ENCODE measurements around the gene CATSPERD.

The CATSPERD gene

GRCh38 chr19:5818594-5818993 lies 98.2 kb downstream of the CATSPERD start:
- H3K9me3 ChIP-seq (ENCODE audit: severe bottlenecking): no peaks in the 10 kb centered on the region
- no peak for TF ChIP-seq CTCF (IDR thresholded peaks at IDR 0.05; ENCODE audit: poor library complexity, severe bottlenecking)
- H3K36me3 ChIP-seq (ENCODE audit: low read depth): no peaks in the 10 kb centered on the region
- ATAC-seq (ENCODE audit: low read depth): no peak
- no peak overlapping the region for H3K4me3 ChIP-seq (ENCODE audit: severe bottlenecking)
- no peak for DNase-seq (ENCODE audit: low spot score)
- H3K27me3 ChIP-seq (ENCODE audit: insufficient read depth, poor library complexity, severe bottlenecking): no peaks in the 10 kb centered on the region
- H3K27ac ChIP-seq (ENCODE audit: poor library complexity, severe bottlenecking): no peak overlapping the region
- no peaks in the 10 kb centered on the region for H3K4me1 ChIP-seq (ENCODE audit: insufficient read depth, poor library complexity, severe bottlenecking)

- Histone ChIP-seq H3K36me3 (ENCODE audit: low read depth) (no peaks in the 10 kb centered on the region), H3K27me3 (ENCODE audit: insufficient read depth, poor library complexity, severe bottlenecking) (no peaks in the 10 kb centered on the region), H3K27ac (ENCODE audit: poor library complexity, severe bottlenecking) (no peak overlapping the region), H3K4me1 (ENCODE audit: insufficient read depth, poor library complexity, severe bottlenecking) (no peaks in the 10 kb centered on the region), H3K4me3 (ENCODE audit: severe bottlenecking) (no peak overlapping the region), H3K9me3 (ENCODE audit: severe bottlenecking) (no peaks in the 10 kb centered on the region)
- TF ChIP-seq CTCF (IDR thresholded peaks at IDR 0.05; ENCODE audit: poor library complexity, severe bottlenecking): no peak
- DNase-seq (ENCODE audit: low spot score): no peak
- ATAC-seq (ENCODE audit: low read depth): no peak
These were observed 100.3 kb downstream of the CATSPERD start for GRCh38 chr19:5820785-5821184.

GRCh38 chr19:5821521-5822180 lies 101.2 kb downstream of the CATSPERD start:
- no peaks in the 10 kb centered on the region for H3K27me3 ChIP-seq (ENCODE audit: insufficient read depth, poor library complexity, severe bottlenecking)
- ATAC-seq (ENCODE audit: low read depth) (no peak), DNase-seq (ENCODE audit: low spot score) (no peak)
- no peak overlapping the region for H3K4me3 ChIP-seq (ENCODE audit: severe bottlenecking)
- no peaks in the 10 kb centered on the region for H3K4me1 ChIP-seq (ENCODE audit: insufficient read depth, poor library complexity, severe bottlenecking)
- H3K36me3 ChIP-seq (ENCODE audit: low read depth): no peaks in the 10 kb centered on the region
- H3K9me3 ChIP-seq (ENCODE audit: severe bottlenecking): no peaks in the 10 kb centered on the region
- TF ChIP-seq CTCF (IDR thresholded peaks at IDR 0.05; ENCODE audit: poor library complexity, severe bottlenecking): no peak
- H3K27ac ChIP-seq (ENCODE audit: poor library complexity, severe bottlenecking): no peak overlapping the region

- H3K4me3 ChIP-seq (ENCODE audit: severe bottlenecking): no peak overlapping the region
- no peak overlapping the region for H3K27ac ChIP-seq (ENCODE audit: poor library complexity, severe bottlenecking)
- ATAC-seq (ENCODE audit: low read depth) (no peak), DNase-seq (ENCODE audit: low spot score) (no peak)
- TF ChIP-seq CTCF (IDR thresholded peaks at IDR 0.05; ENCODE audit: poor library complexity, severe bottlenecking): no peak
- no peaks in the 10 kb centered on the region for H3K36me3 ChIP-seq (ENCODE audit: low read depth)
- no peaks in the 10 kb centered on the region for H3K9me3 ChIP-seq (ENCODE audit: severe bottlenecking)
- H3K27me3 ChIP-seq (ENCODE audit: insufficient read depth, poor library complexity, severe bottlenecking): no peaks in the 10 kb centered on the region
- H3K4me1 ChIP-seq (ENCODE audit: insufficient read depth, poor library complexity, severe bottlenecking): no peaks in the 10 kb centered on the region
These were observed 101.9 kb downstream of the CATSPERD start for GRCh38 chr19:5822181-5822844.
